Measurements from ENCODE around the gene TPX2.

TPX2 gene

GRCh38 chr20:31849306-31849930 is 110.3 kb downstream of the TPX2 start:
- DNase-seq (ENCODE audit: low read depth, low spot score): no peak
